Renal pelvis (tissue), 4 donors: Measurements from ENCODE around the gene HDAC7. TPM values are rescaled to one million over a fixed set of nuclear protein-coding genes. Genes with fewer than 3 reads are reported as not detected.

Source experiments
- DNase-seq: peaks from one replicate; pipeline ENCODE4 v3.0.0-alpha.2; 2013
- polyA plus RNA-seq, 3 donors: library from polyadenylated mRNA; unstranded; fragments of 120-200 nt; gene quantifications; one replicate each; pipeline ENCODE4 v1.2.1, GENCODE V29; 2013; ENCODE audit not compliant: insufficient read length in 3 of 3

Gene HDAC7
- polyA plus RNA-seq, 3 donors: 80.8 to 93.5 (median 90.2) TPM

DNA sequence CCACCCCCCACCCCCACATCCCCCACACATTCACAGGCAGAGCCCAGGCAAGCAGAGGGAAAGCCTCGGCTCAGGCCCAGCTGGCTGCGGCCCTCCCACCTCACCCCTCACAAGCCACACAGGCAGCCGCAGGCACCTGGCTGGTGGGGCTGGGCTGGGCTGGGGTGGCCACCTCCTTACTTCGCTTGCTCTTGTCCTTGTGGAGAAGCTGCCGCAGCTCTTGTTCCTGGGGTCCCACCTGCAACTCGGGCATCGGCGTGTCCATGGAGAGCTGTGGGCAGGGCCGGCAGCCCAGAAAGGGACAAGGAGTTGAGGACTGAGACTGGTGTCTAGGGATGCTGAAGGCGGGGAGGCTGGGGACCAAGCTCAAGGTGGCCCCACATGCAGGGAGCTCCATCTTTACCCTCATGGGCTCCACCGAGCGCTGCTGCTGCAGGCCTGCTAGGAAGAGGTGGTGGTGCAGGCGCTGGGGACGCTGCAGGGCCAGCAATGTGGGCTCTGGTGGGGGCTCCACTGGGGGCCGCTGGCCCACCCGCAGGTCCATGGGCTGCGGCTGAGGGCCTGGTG, 21.2 kb downstream of the HDAC7 start:
- DNase-seq: no peak

DNA sequence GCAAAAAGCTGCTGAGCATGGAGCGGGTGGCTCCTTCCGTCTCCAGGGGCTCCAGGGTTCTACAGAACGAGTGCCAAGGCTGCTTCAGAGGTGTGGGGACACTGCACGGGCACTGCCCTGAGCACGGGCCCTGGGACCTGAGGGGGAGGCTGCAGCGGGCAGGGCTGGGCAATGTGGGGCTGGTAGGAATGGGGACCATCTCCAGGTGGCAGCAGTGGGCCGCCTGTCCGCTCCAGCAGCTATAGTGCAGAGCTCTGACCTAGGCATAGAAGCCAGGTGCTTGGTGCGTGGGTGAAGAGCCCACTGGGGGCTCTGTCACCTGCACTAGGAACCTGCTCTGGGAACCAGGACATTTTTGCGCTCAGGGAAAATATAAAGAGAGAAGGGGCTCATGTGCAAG, 22.3 kb downstream of the HDAC7 start:
- DNase-seq: no peak

DNA sequence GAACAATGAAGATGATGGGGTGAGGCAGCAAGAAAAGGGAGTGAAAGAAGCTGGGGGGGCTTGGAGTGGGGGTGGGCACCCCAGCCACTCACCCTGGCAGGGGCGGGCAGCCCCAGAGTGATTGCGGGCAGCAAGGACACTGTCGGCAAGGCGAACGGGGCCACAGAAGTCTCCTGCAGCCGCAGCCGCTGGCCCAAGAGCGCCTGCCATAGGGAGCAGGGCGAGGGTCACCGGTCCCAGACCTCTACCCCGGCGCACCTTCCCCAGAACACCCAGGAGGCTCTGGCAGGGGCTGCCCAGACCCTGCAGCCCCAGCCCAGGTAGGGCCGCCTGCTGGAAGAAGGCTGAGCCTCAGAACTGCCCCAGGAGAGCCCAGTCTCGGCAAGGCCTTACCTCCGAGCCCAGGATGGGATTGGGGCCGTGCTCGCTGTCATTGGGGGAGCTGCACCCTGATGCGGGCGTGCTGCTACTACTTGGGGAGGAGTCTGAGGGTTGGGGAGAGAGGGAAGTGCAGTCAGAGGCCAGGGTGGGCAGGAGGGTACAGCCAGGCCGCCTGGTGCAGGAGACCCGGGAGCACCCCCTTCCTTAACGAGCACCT, 23.8 kb downstream of the HDAC7 start:
- DNase-seq: no peak

DNA sequence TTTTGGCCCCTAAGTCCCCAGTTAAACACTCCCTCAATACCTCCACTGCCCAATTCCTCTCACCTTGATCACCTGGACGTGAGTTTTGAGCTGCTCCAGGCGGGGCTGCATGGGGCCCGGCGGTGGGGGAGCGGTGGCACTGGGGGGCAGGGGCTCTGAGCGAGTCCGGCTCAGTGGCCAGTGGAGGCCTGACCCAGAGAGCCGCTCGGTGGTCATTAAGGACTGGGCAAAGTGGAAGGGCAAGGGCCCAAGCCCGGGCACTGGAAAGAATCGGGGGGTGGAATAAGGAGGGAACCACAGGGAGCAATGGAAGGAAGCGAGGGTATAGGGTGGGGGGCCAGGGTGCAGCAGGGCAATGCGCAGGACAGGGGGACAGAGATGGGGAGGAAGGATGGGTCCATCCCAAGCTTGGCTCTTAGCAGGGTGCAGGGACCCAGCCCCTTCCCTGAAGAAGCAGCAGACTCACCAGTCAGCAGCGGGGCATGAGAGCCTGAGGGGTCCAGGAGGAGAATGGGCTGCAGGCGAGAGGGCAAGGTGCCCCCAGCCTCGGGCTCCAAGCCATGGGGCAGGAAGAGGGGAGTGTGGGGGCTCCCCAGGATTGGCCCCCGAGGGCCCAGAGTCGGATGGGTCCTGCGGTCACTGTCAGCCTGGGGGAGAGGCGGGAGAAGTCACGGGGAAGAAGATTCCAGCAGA, 24.4 kb downstream of the HDAC7 start:
- DNase-seq: no peak

DNA sequence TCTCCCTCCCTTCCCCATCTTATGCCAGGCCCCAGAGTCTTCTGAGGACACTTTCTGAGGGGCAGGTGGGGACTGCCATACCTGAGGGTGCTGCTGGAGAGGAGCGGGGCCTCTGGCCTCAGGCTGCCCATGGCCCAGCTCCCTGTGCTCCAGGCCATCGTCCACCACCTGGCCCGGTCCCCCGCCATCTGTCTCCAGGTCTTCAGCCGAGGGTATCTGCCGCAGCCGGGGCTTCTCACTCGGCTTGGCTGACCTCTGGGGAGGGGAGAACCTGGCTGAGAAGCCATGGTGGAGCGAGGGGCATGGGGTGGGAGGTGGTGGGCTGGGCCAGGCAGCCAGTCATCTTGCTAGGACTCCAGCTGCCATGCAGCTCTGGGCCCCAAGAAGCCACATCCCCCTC, 25.0 kb downstream of the HDAC7 start:
- DNase-seq: no peak

DNA sequence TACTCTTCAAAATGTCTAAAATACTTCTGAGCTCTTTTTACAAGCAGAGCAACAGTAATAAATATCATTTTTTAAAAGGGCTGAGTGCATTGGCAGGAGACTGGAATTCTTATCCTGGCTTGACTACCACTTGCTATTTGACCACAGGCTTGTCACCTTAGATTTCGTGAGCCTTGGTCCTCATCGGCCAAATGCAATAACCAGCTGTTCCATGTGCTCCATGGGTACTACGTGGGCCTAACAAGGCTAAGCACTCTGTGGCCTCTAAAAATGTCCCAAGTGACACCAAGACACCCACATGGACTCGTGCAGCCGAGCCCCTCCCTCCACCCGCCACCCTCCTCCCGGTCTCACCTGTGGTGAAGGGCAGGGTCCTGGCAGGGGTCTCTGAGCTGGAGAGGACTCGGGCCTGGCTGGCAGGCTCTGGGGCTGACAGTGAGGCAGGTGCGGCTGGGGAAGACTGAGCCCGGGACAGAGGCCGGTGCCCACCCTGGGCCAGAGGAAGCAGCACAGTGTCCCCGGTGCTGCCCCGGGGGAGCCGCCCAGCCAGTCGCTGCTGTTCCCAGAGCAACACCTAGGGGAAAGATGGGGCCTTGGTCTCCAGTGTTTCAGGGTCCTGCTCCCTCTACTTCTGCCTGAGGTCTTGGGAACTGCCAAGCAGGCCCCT, 26.6 kb downstream of the HDAC7 start:
- DNase-seq: no peak

DNA sequence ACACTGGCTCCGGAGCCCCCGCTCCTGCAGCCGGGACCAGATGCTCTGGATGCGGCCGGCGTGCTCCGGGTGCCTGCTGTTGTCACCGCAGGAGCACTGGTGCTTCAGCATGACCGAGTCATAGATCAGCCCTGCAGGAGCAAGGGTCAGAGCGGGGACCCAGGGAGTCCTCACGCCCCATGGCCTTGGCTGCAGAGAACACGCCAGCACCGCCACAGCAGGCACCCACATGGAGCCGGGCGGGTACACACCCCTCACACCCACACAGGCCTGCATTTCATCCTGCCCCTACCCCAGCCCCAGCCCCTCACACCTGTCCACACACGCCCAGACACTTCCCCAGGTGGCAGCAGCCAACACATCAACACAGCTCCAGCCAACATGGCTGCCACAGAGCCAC, 27.8 kb downstream of the HDAC7 start:
- no peak for DNase-seq

DNA sequence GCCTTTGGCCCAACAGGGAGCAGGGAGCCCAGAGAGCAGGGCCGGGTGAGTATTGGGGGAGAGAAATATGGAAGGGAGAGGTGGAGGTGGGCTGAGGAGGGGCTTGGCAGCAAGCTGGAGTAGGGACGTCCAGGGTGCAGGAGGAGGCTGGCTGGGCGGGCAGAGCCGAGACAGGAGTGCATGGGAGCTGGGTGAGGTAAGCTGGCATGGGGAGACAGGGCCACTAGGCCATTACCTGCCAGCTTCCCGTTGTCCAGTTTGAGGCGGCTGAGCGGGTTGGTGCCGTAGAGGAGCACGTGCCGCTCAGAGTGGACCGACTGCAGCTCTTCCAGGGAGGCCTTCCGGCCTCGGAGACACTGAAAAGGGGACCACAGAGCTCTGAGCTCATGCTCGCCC, 28.4 kb downstream of the HDAC7 start:
- no peak for DNase-seq

DNA sequence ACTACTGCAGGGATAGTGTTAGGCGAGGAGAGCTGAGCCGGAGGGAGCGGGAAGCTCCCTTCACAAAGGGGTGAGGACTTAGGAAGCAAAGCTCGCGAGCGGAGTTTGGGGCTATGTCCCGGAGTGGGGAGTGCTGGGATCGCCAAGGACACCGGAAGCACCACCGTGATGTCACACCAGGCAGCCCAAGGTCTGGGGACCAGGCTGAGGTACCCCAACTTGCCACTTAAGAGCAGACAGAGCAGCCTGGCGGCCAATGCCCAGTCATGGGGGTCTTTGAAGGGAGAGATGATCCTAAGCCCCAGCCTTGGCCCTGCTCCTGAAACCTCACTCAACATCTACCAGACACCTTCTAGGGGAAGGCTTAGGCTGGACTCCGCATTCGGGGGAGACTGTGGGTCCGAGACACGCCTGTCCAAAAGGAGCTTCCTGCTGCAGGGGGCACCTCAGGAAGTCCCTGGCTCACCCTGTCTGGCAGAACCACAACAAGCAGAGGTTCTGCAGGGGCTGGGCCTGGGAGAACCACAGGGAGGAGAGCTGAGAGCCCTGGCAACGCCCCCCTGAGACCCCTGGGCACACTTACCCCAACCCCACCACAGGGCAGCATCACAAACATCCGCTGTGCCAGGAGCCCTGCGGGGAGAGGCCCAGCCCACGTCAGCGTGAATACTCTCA, 28.9 kb downstream of the HDAC7 start:
- DNase-seq: no peak

DNA sequence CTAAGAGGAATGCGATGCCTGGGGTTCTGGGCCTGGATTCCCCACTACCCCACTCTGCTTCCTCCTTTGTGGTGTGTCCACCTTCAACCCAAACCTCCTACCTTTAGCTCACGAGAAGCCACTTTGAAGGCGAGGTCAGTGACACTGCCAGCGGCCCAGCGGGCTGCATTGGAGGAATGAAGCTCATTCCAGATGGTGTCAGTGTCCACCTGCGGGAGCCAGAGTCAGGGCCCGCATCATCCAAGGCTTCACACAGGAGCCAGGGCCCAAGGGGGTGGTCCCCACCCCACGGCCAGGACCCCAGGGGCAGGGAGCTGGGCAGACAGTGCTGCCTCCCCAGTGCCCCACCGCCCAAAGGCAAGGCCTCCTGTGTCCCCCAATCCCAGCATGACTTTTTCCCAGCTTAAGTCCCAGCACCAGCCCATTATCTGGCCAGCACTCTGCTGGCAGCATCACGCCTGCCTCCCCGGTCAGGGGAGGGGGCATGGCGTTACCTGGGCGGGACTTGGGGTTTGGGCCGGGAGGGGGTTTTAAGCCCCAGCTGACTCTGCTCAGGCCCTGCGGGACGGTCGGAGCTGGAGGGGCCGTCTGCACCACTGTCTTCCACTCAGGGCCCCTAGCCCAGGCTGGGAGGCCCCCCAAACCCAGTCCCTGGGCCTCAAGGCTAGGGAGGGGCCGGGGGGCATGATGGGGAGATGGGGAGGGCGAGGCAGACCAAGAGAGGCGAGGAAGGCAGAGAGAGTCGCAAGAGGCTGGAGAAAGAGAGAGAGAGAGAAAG, 29.8 kb downstream of the HDAC7 start:
- no peak for DNase-seq

DNA sequence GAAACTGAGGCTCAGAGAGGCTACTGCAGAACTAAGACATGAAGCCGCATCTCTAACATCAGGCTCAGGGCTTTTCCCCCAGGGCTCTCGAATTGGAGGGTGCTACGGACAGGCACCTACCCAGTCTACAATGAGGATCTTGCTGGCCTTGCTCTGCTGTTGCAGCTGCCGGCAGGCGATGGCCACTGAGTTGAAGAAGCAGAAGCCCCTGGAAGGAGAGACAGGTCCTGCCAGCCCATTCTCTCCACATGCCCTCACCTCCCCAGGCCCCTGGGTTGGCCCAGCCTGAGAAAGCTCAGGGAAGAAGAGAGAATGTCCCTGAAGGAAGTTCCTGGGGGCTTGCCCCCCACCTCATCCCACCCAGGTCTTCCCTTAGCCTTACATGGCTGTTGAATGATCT, 30.6 kb downstream of the HDAC7 start:
- DNase-seq: no peak

DNA sequence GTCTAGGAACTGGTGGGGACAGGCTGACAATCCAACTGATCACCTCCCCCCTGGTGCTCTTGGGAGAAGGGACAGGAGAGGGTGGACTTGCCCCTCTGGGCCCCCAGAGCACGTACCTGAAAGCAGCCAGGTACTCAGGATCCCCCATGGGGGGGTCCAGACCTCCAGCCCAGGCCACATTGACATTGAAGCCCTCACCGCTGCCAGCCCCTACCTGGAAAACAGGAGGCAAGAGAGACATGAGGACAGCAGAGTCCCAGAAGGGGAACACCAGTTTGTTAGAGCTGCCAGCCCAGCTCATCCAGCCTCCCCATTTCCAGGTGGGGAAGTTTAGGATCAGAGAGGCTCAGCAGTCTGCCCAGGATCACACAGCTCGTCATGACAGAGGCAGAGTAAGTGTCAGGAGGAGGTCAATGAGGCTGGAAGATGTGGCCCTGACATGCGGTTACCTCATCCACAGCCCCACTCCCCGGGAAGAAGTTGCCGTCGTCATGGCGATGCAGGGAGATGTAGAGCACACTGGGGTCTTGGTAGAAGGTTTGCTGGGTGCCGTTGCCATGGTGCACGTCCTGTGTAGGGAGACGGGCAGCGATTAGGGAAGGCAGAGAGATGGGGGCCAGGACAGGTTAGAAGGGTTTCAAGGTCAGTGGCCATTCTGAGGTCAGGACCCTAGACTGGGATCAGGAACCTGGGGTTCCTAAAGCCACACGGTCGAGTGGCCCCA, 31.9 kb downstream of the HDAC7 start:
- no peak for DNase-seq

DNA sequence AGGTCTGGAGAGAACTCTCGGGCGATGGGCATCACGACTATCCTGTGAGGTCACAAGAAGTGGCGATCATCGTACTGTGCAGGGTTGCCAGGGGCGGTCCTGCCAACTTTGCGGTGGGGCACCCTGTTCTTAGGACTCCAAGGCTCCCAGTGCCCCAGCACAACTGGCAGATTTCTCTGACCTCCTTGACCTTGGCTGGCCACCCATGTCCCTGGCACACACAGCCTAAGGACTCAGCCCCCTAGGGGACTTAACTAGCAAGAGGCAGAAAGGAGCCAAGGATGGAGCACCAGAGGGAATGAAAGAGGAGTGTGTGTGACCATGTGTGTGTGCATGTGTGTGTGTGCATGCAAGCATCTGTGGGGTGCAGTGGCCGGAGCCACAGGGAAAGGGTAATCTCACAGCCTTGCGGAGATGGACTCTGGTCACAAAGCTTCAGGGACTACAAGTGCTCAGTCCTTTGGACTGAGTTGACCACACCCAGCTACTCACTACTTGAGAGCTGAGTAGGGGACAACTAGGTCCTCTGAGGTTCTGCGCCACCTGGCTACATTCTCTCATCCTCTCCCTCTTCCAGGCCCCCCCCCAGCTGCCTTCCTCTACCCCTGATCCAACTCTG, 32.9 kb downstream of the HDAC7 start:
- DNase-seq: no peak

DNA sequence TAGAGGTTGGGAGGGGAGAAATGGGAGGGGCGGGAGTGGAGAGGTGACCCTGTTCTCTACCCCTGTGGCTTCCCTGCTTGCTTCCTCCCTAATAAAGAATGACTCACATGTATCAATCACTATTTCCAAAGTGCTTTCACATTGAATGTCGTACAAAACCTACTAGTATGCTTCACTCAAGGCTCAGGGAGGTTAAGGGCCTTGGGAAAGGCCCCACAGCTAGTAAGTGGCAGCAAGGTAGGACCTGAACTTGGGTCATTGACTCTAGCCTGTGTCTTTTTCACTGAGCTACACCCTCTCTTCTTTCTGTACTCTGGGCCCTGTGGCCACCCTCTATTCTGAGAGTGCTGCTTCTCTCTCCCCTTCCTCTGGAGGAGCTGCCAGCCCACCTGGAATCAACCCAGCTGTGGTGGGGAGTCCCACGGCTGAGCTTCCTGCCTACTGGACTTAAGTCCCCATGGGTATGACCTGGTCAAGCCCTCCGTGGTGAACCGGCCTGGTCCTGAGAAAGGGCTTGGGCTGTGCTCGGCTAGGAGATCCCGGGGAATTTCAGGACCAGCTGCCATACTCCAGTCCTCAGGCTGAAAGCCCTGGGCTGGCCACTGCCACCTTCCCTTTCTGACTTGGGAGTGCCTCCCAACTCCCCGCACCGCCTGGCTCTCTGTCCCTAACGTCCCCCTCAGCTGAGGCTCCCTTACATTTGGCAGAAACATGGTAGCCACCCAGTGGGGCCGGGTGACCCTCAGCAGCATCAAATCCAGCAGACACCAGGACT, 33.6 kb downstream of the HDAC7 start:
- no peak for DNase-seq

DNA sequence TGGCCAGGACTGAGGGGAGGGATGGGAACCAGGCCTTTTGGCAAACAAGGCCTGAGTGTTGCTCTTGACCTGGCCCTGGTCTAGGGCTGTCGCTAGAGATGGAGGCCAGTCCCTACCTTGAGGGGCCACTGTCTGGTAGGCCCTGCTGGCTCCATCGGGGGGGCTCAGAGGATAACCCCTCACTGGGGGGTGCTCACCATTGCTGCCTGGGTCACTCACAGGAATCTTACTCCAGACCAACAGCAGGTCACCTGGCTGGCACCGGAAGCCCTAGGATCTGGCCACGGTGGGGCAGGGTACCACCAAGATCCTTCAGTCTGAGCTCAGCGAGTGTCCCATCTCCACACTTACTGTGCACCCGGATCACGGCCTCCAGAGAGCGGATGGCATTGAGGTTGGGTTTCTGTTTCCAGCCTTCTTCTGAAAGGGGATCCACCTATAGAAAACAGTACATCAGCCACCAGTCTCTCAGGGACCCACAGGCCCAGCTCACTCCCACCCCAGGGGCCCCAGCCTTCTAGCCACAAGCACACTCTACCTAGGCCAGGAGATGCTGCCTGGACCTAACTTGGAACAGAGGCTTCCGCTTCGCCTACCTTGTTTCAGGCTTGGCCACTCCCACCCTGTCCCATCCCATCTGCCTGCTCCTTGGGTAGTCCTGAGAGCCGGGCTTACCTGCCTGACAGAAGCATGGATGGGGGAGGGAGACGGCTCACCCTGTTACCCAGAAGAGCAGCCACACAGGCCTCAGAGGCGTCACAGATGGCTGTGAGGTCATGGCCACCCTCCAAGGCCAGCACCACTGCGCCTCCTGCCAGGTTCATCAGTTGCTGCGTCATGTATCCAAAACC, 34.4 kb downstream of the HDAC7 start:
- no peak for DNase-seq

DNA sequence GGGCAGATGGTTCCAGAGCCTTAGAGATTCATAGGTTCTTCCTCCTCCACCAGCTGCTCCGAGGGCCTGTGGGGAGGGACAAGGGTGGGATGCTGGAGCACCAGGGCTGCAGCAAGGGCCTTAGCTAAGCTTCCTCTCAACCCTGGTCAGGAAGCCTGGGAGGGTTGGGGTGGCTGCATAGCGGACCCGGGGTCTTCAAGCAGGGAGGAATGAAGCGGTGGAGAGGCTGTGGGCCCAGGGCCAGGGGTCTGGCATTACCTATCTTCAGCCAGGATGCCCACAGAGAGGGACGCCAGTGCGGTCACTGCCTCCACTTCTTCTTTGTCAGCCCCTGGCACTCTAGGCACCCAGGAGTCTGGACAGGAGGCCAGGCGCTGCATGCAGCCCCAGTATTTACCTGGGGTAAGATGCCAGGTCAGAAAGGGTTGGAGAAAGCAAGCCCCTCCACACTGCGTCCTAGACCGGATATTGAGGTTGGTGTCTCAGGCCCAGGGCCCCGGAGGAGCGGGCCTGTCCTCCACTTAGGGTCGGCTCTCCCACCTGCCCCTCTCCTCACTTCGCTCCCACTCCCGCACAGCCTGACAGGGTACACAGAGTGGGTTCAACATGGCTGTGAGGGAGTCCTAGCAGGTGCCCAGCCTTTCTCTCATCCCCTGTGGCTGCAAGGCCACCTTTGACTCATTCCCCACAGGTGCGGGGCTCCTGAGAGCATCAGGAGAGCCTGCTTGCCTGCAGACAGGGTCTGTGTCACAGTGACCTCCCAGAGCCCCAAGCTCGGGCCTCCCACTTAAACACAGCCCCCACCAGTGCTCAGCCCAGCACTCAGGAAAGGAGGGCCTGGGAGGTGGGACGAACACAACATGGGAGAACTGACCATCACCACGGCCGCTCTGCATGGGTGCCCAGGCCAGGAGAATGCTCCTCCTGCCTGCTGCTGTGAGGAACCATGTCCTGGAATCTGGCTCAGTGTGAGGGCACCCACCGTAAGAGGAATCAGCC, 35.6 kb downstream of the HDAC7 start:
- DNase-seq: no peak

DNA sequence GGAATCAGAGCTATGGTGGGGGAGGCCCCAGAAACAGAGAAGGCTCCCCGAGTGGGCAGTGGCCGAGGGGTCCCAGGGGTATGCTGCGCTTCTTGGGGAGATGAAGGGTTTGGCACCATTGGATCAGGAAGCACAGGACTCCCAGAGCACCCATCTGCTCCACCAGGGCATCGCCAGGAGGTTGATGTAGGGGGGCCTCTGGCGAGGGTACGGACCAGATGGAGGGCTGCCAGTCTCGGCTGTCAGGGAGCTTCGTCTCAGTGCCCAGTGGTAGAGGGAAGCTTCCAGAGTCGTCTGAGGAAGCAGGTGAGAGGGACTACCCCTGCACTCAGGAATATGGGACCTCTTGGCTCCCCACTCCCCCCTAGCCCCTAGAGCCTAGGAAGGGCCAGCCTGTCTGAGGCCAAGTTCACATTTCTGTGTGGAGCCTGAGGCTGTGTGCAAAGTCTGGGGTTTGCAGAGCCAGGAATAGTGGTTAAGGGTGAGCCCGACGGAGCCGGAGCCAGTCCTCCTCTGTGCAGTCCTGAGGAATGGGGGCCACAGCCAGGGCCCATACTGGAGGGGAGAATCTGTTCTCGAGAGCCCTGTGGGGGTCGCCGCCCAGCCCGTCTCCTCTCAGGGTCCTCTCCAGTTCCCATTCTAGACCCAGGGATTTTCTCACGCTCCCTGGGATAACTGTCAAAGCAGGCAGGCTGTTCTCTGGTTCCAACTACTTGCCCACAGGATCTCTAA, 36.5 kb downstream of the HDAC7 start:
- no peak for DNase-seq
